ENCODE measurements around the gene PER1. TPM values are rescaled to one million over a fixed set of nuclear protein-coding genes. Genes with fewer than 3 reads are reported as not detected.

The PER1 gene
- total RNA-seq, 1 donor from 2014 or later = 30.0 TPM

DNA sequence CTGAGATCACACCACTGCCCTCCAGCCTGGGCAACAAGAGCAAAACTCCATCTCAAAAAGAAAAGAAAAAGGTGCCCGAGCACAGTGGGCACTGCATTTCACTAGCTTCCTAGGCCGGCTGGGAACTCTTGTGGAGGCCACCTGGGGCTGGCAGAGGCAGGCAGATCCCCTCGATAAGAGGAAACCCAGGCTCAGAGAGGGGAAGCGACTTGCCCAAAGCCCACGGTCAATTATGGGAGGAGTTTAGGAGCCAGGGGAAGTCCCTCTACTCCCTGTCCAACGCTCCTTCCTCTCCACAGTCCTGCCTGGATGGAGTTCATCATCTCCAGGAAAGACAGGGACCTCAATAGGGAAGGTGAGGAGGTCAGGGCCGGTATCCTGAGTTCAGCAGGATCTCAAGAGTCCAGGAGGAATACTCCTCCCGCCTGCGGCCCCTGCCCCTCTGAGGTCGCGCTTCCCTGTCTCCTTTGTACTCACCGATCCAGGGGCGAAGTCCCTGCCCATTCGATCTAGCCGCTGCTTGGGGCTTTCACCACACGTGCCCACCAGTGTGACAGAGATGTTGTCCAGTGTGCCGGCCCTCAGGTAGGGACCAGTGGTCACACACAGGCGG, 34.7 kb downstream of the PER1 start:
- H3K4me1 Mint-ChIP-seq (ENCODE audit: unreplicated experiment) = peaks cover 29% of the 10 kb centered on the region
- H3K27ac Mint-ChIP-seq (ENCODE audit: unreplicated experiment) = no peak overlapping the region
- no peaks in the 10 kb centered on the region for H3K9me3 Mint-ChIP-seq (ENCODE audit: unreplicated experiment)
- peaks cover 39% of the 10 kb centered on the region for H3K27me3 Mint-ChIP-seq (ENCODE audit: unreplicated experiment)
- no peak for DNase-seq (ENCODE audit: low spot score)
- no peak for TF ChIP-seq CTCF (IDR thresholded peaks at IDR 0.05; ENCODE audit: unreplicated experiment)
- H3K36me3 Mint-ChIP-seq (ENCODE audit: low read depth, unreplicated experiment) = peaks cover 18% of the 10 kb centered on the region
- peak overlapping the region; percentile 93 for H3K4me3 Mint-ChIP-seq (ENCODE audit: unreplicated experiment)

GRCh38 chr17:8116776-8117175, 35.4 kb downstream of the PER1 start:
- TF ChIP-seq CTCF (IDR thresholded peaks at IDR 0.05; ENCODE audit: unreplicated experiment) = no peak
- Mint-ChIP-seq H3K27me3 (ENCODE audit: unreplicated experiment) (peaks cover 37% of the 10 kb centered on the region), H3K36me3 (ENCODE audit: low read depth, unreplicated experiment) (peaks cover 18% of the 10 kb centered on the region), H3K9me3 (ENCODE audit: unreplicated experiment) (no peaks in the 10 kb centered on the region), H3K4me3 (ENCODE audit: unreplicated experiment) (no peak overlapping the region), H3K27ac (ENCODE audit: unreplicated experiment) (no peak overlapping the region), H3K4me1 (ENCODE audit: unreplicated experiment) (peaks cover 27% of the 10 kb centered on the region)
- DNase-seq (ENCODE audit: low spot score) = no peak

- peaks cover 22% of the 10 kb centered on the region for H3K27me3 Mint-ChIP-seq (ENCODE audit: unreplicated experiment)
- DNase-seq (ENCODE audit: low spot score) = no peak
- peaks cover 6% of the 10 kb centered on the region for H3K4me1 Mint-ChIP-seq (ENCODE audit: unreplicated experiment)
- no peak for TF ChIP-seq CTCF (IDR thresholded peaks at IDR 0.05; ENCODE audit: unreplicated experiment)
- H3K36me3 Mint-ChIP-seq (ENCODE audit: low read depth, unreplicated experiment) = no peaks in the 10 kb centered on the region
- peak overlapping the region; percentile 7 for H3K4me3 Mint-ChIP-seq (ENCODE audit: unreplicated experiment)
- H3K9me3 Mint-ChIP-seq (ENCODE audit: unreplicated experiment) = no peaks in the 10 kb centered on the region
- H3K27ac Mint-ChIP-seq (ENCODE audit: unreplicated experiment) = no peak overlapping the region
These were observed 41.3 kb downstream of the PER1 start for GRCh38 chr17:8110907-8111306.

DNA sequence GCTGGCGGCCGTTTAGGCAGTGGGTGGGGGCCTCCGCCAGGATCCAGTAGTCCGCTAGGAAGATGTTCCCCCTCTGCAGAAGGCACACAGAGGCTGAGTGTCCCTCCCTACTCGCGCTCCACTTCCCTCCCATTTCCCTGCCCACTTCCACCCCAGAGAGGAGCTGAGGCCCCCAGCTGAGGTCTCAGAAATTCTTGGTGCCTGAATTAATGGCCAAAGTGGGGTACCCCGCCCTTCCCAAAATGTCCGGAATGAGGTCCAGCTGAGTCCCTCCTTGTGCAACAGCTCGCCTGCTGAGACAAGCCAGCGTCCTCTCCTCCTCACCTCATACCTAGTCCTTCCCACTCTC, 41.8 kb downstream of the PER1 start:
- Mint-ChIP-seq H3K27me3 (ENCODE audit: unreplicated experiment) (peaks cover 21% of the 10 kb centered on the region), H3K4me1 (ENCODE audit: unreplicated experiment) (peaks cover 6% of the 10 kb centered on the region), H3K36me3 (ENCODE audit: low read depth, unreplicated experiment) (no peaks in the 10 kb centered on the region), H3K27ac (ENCODE audit: unreplicated experiment) (no peak overlapping the region), H3K4me3 (ENCODE audit: unreplicated experiment) (peak overlapping the region; percentile 7), H3K9me3 (ENCODE audit: unreplicated experiment) (no peaks in the 10 kb centered on the region)
- TF ChIP-seq CTCF (IDR thresholded peaks at IDR 0.05; ENCODE audit: unreplicated experiment) = peak; percentile 37
- no peak for DNase-seq (ENCODE audit: low spot score)

- TF ChIP-seq CTCF (IDR thresholded peaks at IDR 0.05; ENCODE audit: unreplicated experiment) = peak; percentile 89
- Mint-ChIP-seq H3K4me1 (ENCODE audit: unreplicated experiment) (peaks cover 11% of the 10 kb centered on the region), H3K9me3 (ENCODE audit: unreplicated experiment) (no peaks in the 10 kb centered on the region), H3K4me3 (ENCODE audit: unreplicated experiment) (no peak overlapping the region), H3K36me3 (ENCODE audit: low read depth, unreplicated experiment) (peaks cover 4% of the 10 kb centered on the region), H3K27ac (ENCODE audit: unreplicated experiment) (no peak overlapping the region), H3K27me3 (ENCODE audit: unreplicated experiment) (peaks cover 19% of the 10 kb centered on the region)
- DNase-seq (ENCODE audit: low spot score) = peak; percentile 72
These were observed 42.3 kb downstream of the PER1 start for GRCh38 chr17:8109661-8110455.
